Nephron progenitor cell (in vitro differentiated cells): ENCODE data around the gene DCP1B.

Experiments used
- DNase-seq: peaks from one replicate; pipeline ENCODE4 v3.0.0; 2021
- H3K27ac Mint-ChIP-seq: 2 replicates; pipeline ENCODE4 v1.8.0; 2021; ENCODE audit warnings: mild to moderate bottlenecking, moderate library complexity, mixed read lengths
- H3K27me3 Mint-ChIP-seq: 2 replicates; pipeline ENCODE4 v1.8.0; 2021; ENCODE audit warnings: mild to moderate bottlenecking, low read depth, mixed read lengths; ENCODE audit not compliant: poor library complexity
- H3K36me3 Mint-ChIP-seq: 2 replicates; pipeline ENCODE4 v1.8.0; 2021; ENCODE audit warnings: low read depth, mixed read lengths
- H3K4me1 Mint-ChIP-seq: 2 replicates; pipeline ENCODE4 v1.8.0; 2021; ENCODE audit warnings: mixed read lengths
- H3K4me3 Mint-ChIP-seq: 2 replicates; pipeline ENCODE4 v1.8.0; 2021; ENCODE audit warnings: mild to moderate bottlenecking, moderate library complexity, mixed read lengths
- H3K9me3 Mint-ChIP-seq: 2 replicates; pipeline ENCODE4 v1.8.0; 2021; ENCODE audit warnings: mild to moderate bottlenecking, moderate library complexity, mixed read lengths
- CTCF ChIP-seq: fragments of 200-600 bp; sonication (generic); IDR thresholded peaks from 2 replicates; pipeline ENCODE4 v1.5.0; 2021; ENCODE audit warnings: antibody characterized with exemption

Gene DCP1B

GRCh38 chr12:2004113-2004929 is at the start of gene DCP1B:
Gene DCP1B (minus strand): TSS chr12:2004457. CDS start chr12:2004431, 26 bp downstream.
- Mint-ChIP-seq H3K27me3 (no peaks in the 10 kb centered on the region), H3K36me3 (peaks cover 5% of the 10 kb centered on the region), H3K4me1 (peaks cover 36% of the 10 kb centered on the region), H3K4me3 (peak within 1 kb of the TSS; percentile 99), H3K9me3 (no peaks in the 10 kb centered on the region), H3K27ac (peak within 1 kb of the TSS; percentile 99)
- no peak for TF ChIP-seq CTCF
- peak; percentile 98 for DNase-seq

GRCh38 chr12:2053691-2054090 is 49.4 kb upstream of the DCP1B start:
- Mint-ChIP-seq H3K9me3 (no peaks in the 10 kb centered on the region), H3K27ac (no peak overlapping the region), H3K27me3 (peaks cover 88% of the 10 kb centered on the region), H3K36me3 (no peaks in the 10 kb centered on the region), H3K4me3 (no peak overlapping the region), H3K4me1 (peaks cover 49% of the 10 kb centered on the region)
- DNase-seq = peak; percentile 66
- no peak for TF ChIP-seq CTCF

- Mint-ChIP-seq H3K27ac (no peak within 1 kb of the TSS), H3K4me1 (peaks cover 45% of the 10 kb centered on the region), H3K4me3 (peak within 1 kb of the TSS; percentile 88), H3K9me3 (no peaks in the 10 kb centered on the region), H3K27me3 (peaks cover 87% of the 10 kb centered on the region), H3K36me3 (no peaks in the 10 kb centered on the region)
- TF ChIP-seq CTCF = no peak
- DNase-seq = peak; percentile 81
Measured at GRCh38 chr12:2052826-2053678, 48.8 kb upstream of the DCP1B start, which contains the start of gene CACNA1C. Gene CACNA1C (plus strand): TSS chr12:2052987. CDS start chr12:2053563, 576 bp downstream.

- TF ChIP-seq CTCF = no peak
- peak; percentile 59 for DNase-seq
- Mint-ChIP-seq H3K9me3 (no peaks in the 10 kb centered on the region), H3K27me3 (peaks cover 78% of the 10 kb centered on the region), H3K4me1 (peaks cover 34% of the 10 kb centered on the region), H3K27ac (no peak overlapping the region), H3K36me3 (no peaks in the 10 kb centered on the region), H3K4me3 (peak overlapping the region; percentile 83)
Measured at GRCh38 chr12:2051700-2052621, 47.7 kb upstream of the DCP1B start.

- Mint-ChIP-seq H3K27me3 (peaks cover 67% of the 10 kb centered on the region), H3K36me3 (no peaks in the 10 kb centered on the region), H3K27ac (no peak overlapping the region), H3K4me1 (peaks cover 21% of the 10 kb centered on the region), H3K9me3 (no peaks in the 10 kb centered on the region), H3K4me3 (no peak overlapping the region)
- no peak for TF ChIP-seq CTCF
- no peak for DNase-seq
Measured at GRCh38 chr12:2049604-2050540, 45.6 kb upstream of the DCP1B start.
